ENCODE measurements around the gene CAPZA1.
A peak's percentile ranks its signal among the peaks of the same experiment; 100 is the strongest.

DNA sequence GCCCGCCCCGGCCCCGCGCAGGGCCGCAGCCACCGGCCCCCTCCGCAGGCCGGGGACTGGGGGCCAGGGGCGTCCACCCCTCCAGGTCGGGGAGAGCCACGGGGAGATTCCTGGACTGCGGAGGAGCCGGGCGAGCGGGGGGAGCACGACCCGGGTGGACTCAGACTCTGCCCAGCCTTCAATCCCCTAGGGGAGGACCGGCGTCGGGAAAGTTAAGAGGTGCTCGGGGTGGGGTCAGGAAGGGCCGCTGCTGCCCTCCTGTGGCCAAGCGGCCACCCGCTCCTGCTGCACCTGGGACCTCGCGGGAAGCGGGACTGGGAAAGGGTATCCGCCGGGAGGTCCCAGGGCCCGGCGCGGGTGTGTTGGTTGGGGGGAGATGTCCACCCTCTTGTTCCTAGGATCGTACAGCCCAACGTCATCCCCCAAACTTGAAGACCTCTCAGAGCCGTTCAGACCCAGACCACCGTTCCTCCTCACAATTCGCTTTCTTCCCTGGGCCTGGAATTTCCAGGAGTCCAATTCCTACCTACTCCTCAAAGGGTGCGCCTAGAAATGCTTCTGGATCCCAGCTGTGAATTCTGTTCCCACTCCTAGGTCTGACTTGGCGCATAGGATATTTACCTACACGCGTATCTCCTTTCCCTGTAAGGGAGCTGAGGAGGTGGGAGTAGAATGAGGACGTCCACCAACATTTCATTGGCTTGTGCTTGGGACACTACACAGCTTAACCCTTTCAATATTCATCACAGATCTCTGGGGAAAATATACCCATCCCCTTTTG lies 87.8 kb downstream of the CAPZA1 start:
- TF ChIP-seq, protein P1, sequence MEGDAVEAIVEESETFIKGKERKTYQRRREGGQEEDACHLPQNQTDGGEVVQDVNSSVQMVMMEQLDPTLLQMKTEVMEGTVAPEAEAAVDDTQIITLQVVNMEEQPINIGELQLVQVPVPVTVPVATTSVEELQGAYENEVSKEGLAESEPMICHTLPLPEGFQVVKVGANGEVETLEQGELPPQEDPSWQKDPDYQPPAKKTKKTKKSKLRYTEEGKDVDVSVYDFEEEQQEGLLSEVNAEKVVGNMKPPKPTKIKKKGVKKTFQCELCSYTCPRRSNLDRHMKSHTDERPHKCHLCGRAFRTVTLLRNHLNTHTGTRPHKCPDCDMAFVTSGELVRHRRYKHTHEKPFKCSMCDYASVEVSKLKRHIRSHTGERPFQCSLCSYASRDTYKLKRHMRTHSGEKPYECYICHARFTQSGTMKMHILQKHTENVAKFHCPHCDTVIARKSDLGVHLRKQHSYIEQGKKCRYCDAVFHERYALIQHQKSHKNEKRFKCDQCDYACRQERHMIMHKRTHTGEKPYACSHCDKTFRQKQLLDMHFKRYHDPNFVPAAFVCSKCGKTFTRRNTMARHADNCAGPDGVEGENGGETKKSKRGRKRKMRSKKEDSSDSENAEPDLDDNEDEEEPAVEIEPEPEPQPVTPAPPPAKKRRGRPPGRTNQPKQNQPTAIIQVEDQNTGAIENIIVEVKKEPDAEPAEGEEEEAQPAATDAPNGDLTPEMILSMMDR (conservative IDR thresholded peaks at IDR 0.05): peak; percentile 98
- no peak for TF ChIP-seq ZFX (IDR thresholded peaks at IDR 0.05)
